ENCODE data around the gene MZT2B. TPM values are rescaled to one million over a fixed set of nuclear protein-coding genes. Genes with fewer than 3 reads are reported as not detected.

MZT2B gene
- total and polyA plus RNA-seq, 2 of the 13 experiments (the other 11 are each of a cell fraction or from before 2014, with no cell fraction given): 253 to 410 TPM

GRCh38 chr2:130181325-130181879 lies 660 bp upstream of the MZT2B start, which contains the start of gene SMPD4 (continued):
- TF ChIP-seq MYPOP (CRISPR knock-in tag; IDR thresholded peaks at IDR 0.05) (peak; percentile 76), FOXK2 (IDR thresholded peaks at IDR 0.05) (no peak), KIAA2018 (CRISPR knock-in tag; IDR thresholded peaks at IDR 0.05; ENCODE audit: borderline replicate concordance) (0 out of 2 replicates have a peak, but pooled peaks have one; percentile 54), YEATS2 (CRISPR knock-in tag; IDR thresholded peaks at IDR 0.05; ENCODE audit: borderline replicate concordance) (peak; percentile 94), ZBTB20 (CRISPR knock-in tag; IDR thresholded peaks at IDR 0.05; ENCODE audit: borderline replicate concordance, low read depth) (no peak), ZNF577 (CRISPR knock-in tag; IDR thresholded peaks at IDR 0.05; ENCODE audit: borderline replicate concordance, low read depth) (no peak), ZBTB25 (CRISPR knock-in tag; IDR thresholded peaks at IDR 0.05) (no peak), SMC3 (IDR thresholded peaks at IDR 0.05; ENCODE audit: low read length) (no peak), ZNF576 (CRISPR knock-in tag; IDR thresholded peaks at IDR 0.05) (no peak), ZNF570 (CRISPR knock-in tag; IDR thresholded peaks at IDR 0.05; ENCODE audit: borderline replicate concordance) (no peak), CSRNP2 (CRISPR knock-in tag; conservative IDR thresholded peaks at IDR 0.05; ENCODE audit: low read depth) (no peak), ATF7 (IDR thresholded peaks at IDR 0.05) (no peak), ATF7 (CRISPR knock-in tag; IDR thresholded peaks at IDR 0.05) (no peak; the same call in none of the 2 replicates), ZNF276 (CRISPR knock-in tag; IDR thresholded peaks at IDR 0.05; ENCODE audit: low read depth) (no peak), CCDC6 (CRISPR knock-in tag; IDR thresholded peaks at IDR 0.05) (no peak)

Data from HepG2 (cell line).